Measurements from ENCODE around the gene HS1BP3.
A peak's percentile ranks its signal among the peaks of the same experiment; 100 is the strongest.

Gene HS1BP3

GRCh38 chr2:20652673-20653575, 2.0 kb upstream of the HS1BP3 start:
- H3K36me3 Mint-ChIP-seq (ENCODE audit: insufficient read depth) = peaks cover 7% of the 10 kb centered on the region
- H3K27ac Mint-ChIP-seq = no peak overlapping the region
- H3K4me1 Mint-ChIP-seq (ENCODE audit: low read depth in 2 of 2) = peaks cover 23 to 26% of the 10 kb centered on the region in 2 donors
- no peak for ATAC-seq (replicated peaks)
- peaks cover 8 to 19% of the 10 kb centered on the region in 2 donors for H3K27me3 Mint-ChIP-seq
- no peak overlapping the region for H3K4me3 Mint-ChIP-seq
- no peak for DNase-seq
- no peaks in the 10 kb centered on the region for H3K9me3 Mint-ChIP-seq

- ATAC-seq (replicated peaks) = no peak
- peaks cover 7% of the 10 kb centered on the region for H3K36me3 Mint-ChIP-seq (ENCODE audit: insufficient read depth)
- DNase-seq = no peak
- peak overlapping the region; percentile 89 to 93 for H3K4me3 Mint-ChIP-seq
- peaks cover 23 to 27% of the 10 kb centered on the region in 2 donors for H3K4me1 Mint-ChIP-seq (ENCODE audit: low read depth in 2 of 2)
- H3K27ac Mint-ChIP-seq = peak overlapping the region in 1 of 2 donors; percentile 96
- H3K27me3 Mint-ChIP-seq = peaks cover 5 to 12% of the 10 kb centered on the region in 2 donors
- H3K9me3 Mint-ChIP-seq = no peaks in the 10 kb centered on the region
These were observed 1.2 kb upstream of the HS1BP3 start for GRCh38 chr2:20652141-20652540.

GRCh38 chr2:20651731-20652099, 817 bp upstream of the HS1BP3 start:
- Mint-ChIP-seq H3K4me3 (peak overlapping the region; percentile 89 to 93), H3K4me1 (ENCODE audit: low read depth in 2 of 2) (peaks cover 25 to 27% of the 10 kb centered on the region in 2 donors), H3K9me3 (no peaks in the 10 kb centered on the region), H3K27ac (peak overlapping the region; percentile 93 to 96), H3K27me3 (peaks cover 5 to 7% of the 10 kb centered on the region in 2 donors), H3K36me3 (ENCODE audit: insufficient read depth) (peaks cover 7% of the 10 kb centered on the region)
- DNase-seq (no peak), ATAC-seq (replicated peaks) (no peak)

GRCh38 chr2:20650393-20650876, 463 bp downstream of the HS1BP3 start:
- Mint-ChIP-seq H3K9me3 (no peaks in the 10 kb centered on the region), H3K27me3 (peaks cover 0 to 3% of the 10 kb centered on the region in 2 donors), H3K4me1 (ENCODE audit: low read depth in 2 of 2) (peaks cover 27 to 28% of the 10 kb centered on the region in 2 donors), H3K36me3 (ENCODE audit: insufficient read depth) (peaks cover 7% of the 10 kb centered on the region), H3K4me3 (peak overlapping the region; percentile 89 to 93), H3K27ac (peak overlapping the region; percentile 93 to 96)
- peak in 1 of 3 experiments; percentile 32 for DNase-seq
- peak; percentile 3 for ATAC-seq (replicated peaks)

- DNase-seq (no peak), ATAC-seq (replicated peaks) (no peak)
- Mint-ChIP-seq H3K27ac (peak overlapping the region; percentile 93 to 96), H3K4me1 (ENCODE audit: low read depth in 2 of 2) (peaks cover 27 to 28% of the 10 kb centered on the region in 2 donors), H3K4me3 (peak overlapping the region; percentile 89 to 93), H3K27me3 (no peaks in the 10 kb centered on the region), H3K9me3 (no peaks in the 10 kb centered on the region), H3K36me3 (ENCODE audit: insufficient read depth) (peaks cover 5% of the 10 kb centered on the region)
These were observed 922 bp downstream of the HS1BP3 start for GRCh38 chr2:20649976-20650375.

- Mint-ChIP-seq H3K27ac (peak overlapping the region; percentile 93 to 96), H3K9me3 (no peaks in the 10 kb centered on the region), H3K4me1 (ENCODE audit: low read depth in 2 of 2) (peaks cover 27 to 28% of the 10 kb centered on the region in 2 donors), H3K4me3 (peak overlapping the region; percentile 89 to 93), H3K36me3 (ENCODE audit: insufficient read depth) (peaks cover 4% of the 10 kb centered on the region), H3K27me3 (no peaks in the 10 kb centered on the region)
- ATAC-seq (replicated peaks) (no peak), DNase-seq (no peak)
These were observed 1.3 kb downstream of the HS1BP3 start for GRCh38 chr2:20649576-20649975.

- H3K27me3 Mint-ChIP-seq = no peaks in the 10 kb centered on the region
- H3K4me1 Mint-ChIP-seq (ENCODE audit: low read depth in 2 of 2) = peaks cover 28 to 33% of the 10 kb centered on the region in 2 donors
- H3K4me3 Mint-ChIP-seq = no peak overlapping the region
- H3K9me3 Mint-ChIP-seq = no peaks in the 10 kb centered on the region
- no peak for ATAC-seq (replicated peaks)
- DNase-seq = no peak
- H3K36me3 Mint-ChIP-seq (ENCODE audit: insufficient read depth) = peaks cover 4% of the 10 kb centered on the region
- H3K27ac Mint-ChIP-seq = peak overlapping the region in 1 of 2 donors; percentile 93
These were observed 2.1 kb downstream of the HS1BP3 start for GRCh38 chr2:20648831-20649230.

- Mint-ChIP-seq H3K4me3 (no peak overlapping the region), H3K27me3 (no peaks in the 10 kb centered on the region), H3K9me3 (no peaks in the 10 kb centered on the region), H3K36me3 (ENCODE audit: insufficient read depth) (peaks cover 6% of the 10 kb centered on the region), H3K27ac (peak overlapping the region; percentile 0 to 24), H3K4me1 (ENCODE audit: low read depth in 2 of 2) (peaks cover 31 to 33% of the 10 kb centered on the region in 2 donors)
- no peak for DNase-seq
- ATAC-seq (replicated peaks) = no peak
These were observed 2.7 kb downstream of the HS1BP3 start for GRCh38 chr2:20648206-20648605.

- Mint-ChIP-seq H3K4me3 (no peak overlapping the region), H3K4me1 (ENCODE audit: low read depth in 2 of 2) (peaks cover 32 to 33% of the 10 kb centered on the region in 2 donors), H3K27me3 (no peaks in the 10 kb centered on the region), H3K36me3 (ENCODE audit: insufficient read depth) (peaks cover 6% of the 10 kb centered on the region), H3K9me3 (no peaks in the 10 kb centered on the region), H3K27ac (peak overlapping the region; percentile 0 to 24)
- DNase-seq = no peak
- no peak for ATAC-seq (replicated peaks)
These were observed 3.2 kb downstream of the HS1BP3 start for GRCh38 chr2:20647738-20648137.

- H3K27me3 Mint-ChIP-seq = no peaks in the 10 kb centered on the region
- no peak for ATAC-seq (replicated peaks)
- no peak overlapping the region for H3K4me3 Mint-ChIP-seq
- H3K9me3 Mint-ChIP-seq = no peaks in the 10 kb centered on the region
- no peak overlapping the region for H3K27ac Mint-ChIP-seq
- peaks cover 35 to 36% of the 10 kb centered on the region in 2 donors for H3K4me1 Mint-ChIP-seq (ENCODE audit: low read depth in 2 of 2)
- DNase-seq = no peak
- H3K36me3 Mint-ChIP-seq (ENCODE audit: insufficient read depth) = peaks cover 6% of the 10 kb centered on the region
These were observed 3.7 kb downstream of the HS1BP3 start for GRCh38 chr2:20647211-20647610.

- Mint-ChIP-seq H3K27me3 (no peaks in the 10 kb centered on the region), H3K36me3 (ENCODE audit: insufficient read depth) (peaks cover 7% of the 10 kb centered on the region), H3K4me3 (no peak overlapping the region), H3K4me1 (ENCODE audit: low read depth in 2 of 2) (peaks cover 35% of the 10 kb centered on the region in 2 donors), H3K9me3 (no peaks in the 10 kb centered on the region), H3K27ac (peak overlapping the region in 1 of 2 donors; percentile 51)
- no peak for ATAC-seq (replicated peaks)
- DNase-seq = no peak
These were observed 4.5 kb downstream of the HS1BP3 start for GRCh38 chr2:20646446-20646845.

GRCh38 chr2:20645761-20646160, 5.1 kb downstream of the HS1BP3 start:
- H3K4me3 Mint-ChIP-seq = no peak overlapping the region
- DNase-seq = no peak
- peaks cover 8% of the 10 kb centered on the region for H3K36me3 Mint-ChIP-seq (ENCODE audit: insufficient read depth)
- H3K9me3 Mint-ChIP-seq = no peaks in the 10 kb centered on the region
- ATAC-seq (replicated peaks) = no peak
- H3K4me1 Mint-ChIP-seq (ENCODE audit: low read depth in 2 of 2) = peaks cover 31 to 32% of the 10 kb centered on the region in 2 donors
- H3K27ac Mint-ChIP-seq = no peak overlapping the region
- no peaks in the 10 kb centered on the region for H3K27me3 Mint-ChIP-seq

GRCh38 chr2:20645301-20645701, 5.6 kb downstream of the HS1BP3 start:
- Mint-ChIP-seq H3K9me3 (no peaks in the 10 kb centered on the region), H3K4me3 (no peak overlapping the region), H3K4me1 (ENCODE audit: low read depth in 2 of 2) (peaks cover 28 to 29% of the 10 kb centered on the region in 2 donors), H3K27ac (no peak overlapping the region), H3K27me3 (no peaks in the 10 kb centered on the region), H3K36me3 (ENCODE audit: insufficient read depth) (peaks cover 8% of the 10 kb centered on the region)
- ATAC-seq (replicated peaks) = no peak
- DNase-seq = no peak

GRCh38 chr2:20643826-20644225, 7.1 kb downstream of the HS1BP3 start:
- Mint-ChIP-seq H3K36me3 (ENCODE audit: insufficient read depth) (peaks cover 10% of the 10 kb centered on the region), H3K4me3 (no peak overlapping the region), H3K9me3 (no peaks in the 10 kb centered on the region), H3K27ac (peak overlapping the region; percentile 15 to 61), H3K4me1 (ENCODE audit: low read depth in 2 of 2) (peaks cover 24 to 27% of the 10 kb centered on the region in 2 donors), H3K27me3 (no peaks in the 10 kb centered on the region)
- ATAC-seq (replicated peaks) = no peak
- DNase-seq = no peak
